ENCODE results near the gene PIWIL4.
"Not testable (repeated sequence)": the region's sequence is repeated elsewhere in the genome, so short reads cannot be mapped to it uniquely, and the experiment has no call there.

The PIWIL4 gene

GRCh38 chr11:94549146-94549545 lies 18.0 kb upstream of the PIWIL4 start:
- DNase-seq (ENCODE audit: low read depth), result no peak

- DNase-seq (ENCODE audit: low read depth), result no peak
Measured at GRCh38 chr11:94550513-94550912, 16.7 kb upstream of the PIWIL4 start.

GRCh38 chr11:94553938-94554337 lies 13.2 kb upstream of the PIWIL4 start:
- peak; percentile 78 for DNase-seq (ENCODE audit: low read depth)

GRCh38 chr11:94555752-94556329 lies 11.3 kb upstream of the PIWIL4 start:
- DNase-seq (ENCODE audit: low read depth), result not testable (repeated sequence)

GRCh38 chr11:94557421-94557820 lies 9.7 kb upstream of the PIWIL4 start:
- peak; percentile 18 for DNase-seq (ENCODE audit: low read depth)

GRCh38 chr11:94557992-94558391 lies 9.2 kb upstream of the PIWIL4 start:
- peak; percentile 10 for DNase-seq (ENCODE audit: low read depth)

- DNase-seq (ENCODE audit: low read depth), result no peak
Measured at GRCh38 chr11:94558468-94558867, 8.7 kb upstream of the PIWIL4 start.

- DNase-seq (ENCODE audit: low read depth), result no peak
Measured at GRCh38 chr11:94558932-94559331, 8.2 kb upstream of the PIWIL4 start.

- no peak for DNase-seq (ENCODE audit: low read depth)
Measured at GRCh38 chr11:94559361-94559760, 7.8 kb upstream of the PIWIL4 start.

- DNase-seq (ENCODE audit: low read depth), result no peak
Measured at GRCh38 chr11:94560834-94561233, 6.3 kb upstream of the PIWIL4 start.

- DNase-seq (ENCODE audit: low read depth), result peak; percentile 64
Measured at GRCh38 chr11:94563176-94563847, 3.9 kb upstream of the PIWIL4 start.

- DNase-seq (ENCODE audit: low read depth), result no peak
Measured at GRCh38 chr11:94563848-94564467, 3.2 kb upstream of the PIWIL4 start.

- no peak for DNase-seq (ENCODE audit: low read depth)
Measured at GRCh38 chr11:94568200-94568599, 1.0 kb downstream of the PIWIL4 start.

GRCh38 chr11:94568717-94569116 lies 1.5 kb downstream of the PIWIL4 start:
- no peak for DNase-seq (ENCODE audit: low read depth)

GRCh38 chr11:94572975-94573374 lies 5.8 kb downstream of the PIWIL4 start:
- not testable (repeated sequence) for DNase-seq (ENCODE audit: low read depth)

- peak; percentile 94 for DNase-seq (ENCODE audit: low read depth)
Measured at GRCh38 chr11:94574193-94574961, 7.2 kb downstream of the PIWIL4 start.

- DNase-seq (ENCODE audit: low read depth), result no peak
Measured at GRCh38 chr11:94576306-94576705, 9.1 kb downstream of the PIWIL4 start.

GRCh38 chr11:94577841-94578240 lies 10.7 kb downstream of the PIWIL4 start:
- DNase-seq (ENCODE audit: low read depth), result no peak

GRCh38 chr11:94581926-94582325 lies 14.8 kb downstream of the PIWIL4 start:
- DNase-seq (ENCODE audit: low read depth), result no peak

- DNase-seq (ENCODE audit: low read depth), result no peak
Measured at GRCh38 chr11:94583213-94583865, 16.2 kb downstream of the PIWIL4 start.

GRCh38 chr11:94583866-94584500 lies 16.8 kb downstream of the PIWIL4 start:
- no peak for DNase-seq (ENCODE audit: low read depth)

GRCh38 chr11:94584978-94585377 lies 17.8 kb downstream of the PIWIL4 start:
- no peak for DNase-seq (ENCODE audit: low read depth)
